ENCODE measurements around the gene NIT1. TPM values are rescaled to one million over a fixed set of nuclear protein-coding genes. Genes with fewer than 3 reads are reported as not detected.

The NIT1 gene
- total RNA-seq, 4 donors from 2014 or later: 30.4 to 61.9 (median 32.8) TPM

DNA sequence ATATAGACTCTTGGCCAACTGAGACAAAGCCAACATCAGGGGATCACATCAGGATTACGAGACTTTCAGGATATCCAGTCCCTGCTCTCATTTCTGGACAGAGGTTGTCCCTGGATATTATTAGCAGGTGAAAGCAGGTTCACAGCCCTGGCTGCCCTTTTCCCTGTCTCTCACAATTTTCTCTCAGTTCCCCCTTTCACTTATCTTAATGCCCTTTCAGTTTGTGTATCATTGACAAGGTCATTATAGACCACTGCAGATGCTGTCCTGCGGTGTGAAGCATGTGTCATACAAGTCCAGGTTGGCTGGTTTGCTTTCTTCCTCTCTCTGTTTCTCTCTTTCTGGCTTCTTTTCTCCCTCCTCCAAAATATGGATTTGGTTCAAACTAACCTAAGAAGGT is 21.9 kb upstream of the NIT1 start:
- Histone ChIP-seq H3K36me3 (peaks cover 0 to 18% of the 10 kb centered on the region in 2 donors), H3K27me3 (no peaks in the 10 kb centered on the region), H3K27ac (peak overlapping the region in 3 of 4 donors; percentile 7 to 9 (median 9)), H3K9me3 (no peaks in the 10 kb centered on the region), H3K4me1 (peaks cover 0 to 27% (median 14%) of the 10 kb centered on the region in 3 donors), H3K4me3 (no peak overlapping the region)
- TF ChIP-seq POLR2AphosphoS5 (IDR thresholded peaks at IDR 0.05) (no peak), POLR2A (IDR thresholded peaks at IDR 0.05) (no peak)
- WGBS, 2 donors (ENCODE audit: low coverage in 1 of 2): 82 to 90% methylated on average over 1 to 2 of the region's 2 CpGs
- no peak for ATAC-seq

DNA sequence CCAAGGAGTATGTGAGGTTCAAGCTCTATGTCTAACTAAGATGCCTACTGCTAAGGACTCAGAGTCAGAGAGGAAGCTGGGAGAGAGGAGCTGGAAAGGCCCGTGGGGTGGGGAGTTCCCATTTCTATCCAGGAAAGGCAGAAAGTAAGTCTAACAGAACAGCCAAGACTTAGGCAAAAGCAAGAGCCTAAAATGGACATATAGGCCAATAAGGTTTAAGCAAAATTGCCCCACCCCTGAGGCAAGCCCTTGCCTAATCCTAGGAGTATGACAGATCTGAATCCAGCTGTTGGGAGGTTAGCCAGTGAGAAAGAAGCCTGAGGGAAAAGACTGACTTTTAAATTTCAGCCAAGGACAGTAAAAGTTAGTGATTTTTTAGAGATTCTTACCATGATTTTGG is 21.4 kb upstream of the NIT1 start:
- TF ChIP-seq, protein P1, sequence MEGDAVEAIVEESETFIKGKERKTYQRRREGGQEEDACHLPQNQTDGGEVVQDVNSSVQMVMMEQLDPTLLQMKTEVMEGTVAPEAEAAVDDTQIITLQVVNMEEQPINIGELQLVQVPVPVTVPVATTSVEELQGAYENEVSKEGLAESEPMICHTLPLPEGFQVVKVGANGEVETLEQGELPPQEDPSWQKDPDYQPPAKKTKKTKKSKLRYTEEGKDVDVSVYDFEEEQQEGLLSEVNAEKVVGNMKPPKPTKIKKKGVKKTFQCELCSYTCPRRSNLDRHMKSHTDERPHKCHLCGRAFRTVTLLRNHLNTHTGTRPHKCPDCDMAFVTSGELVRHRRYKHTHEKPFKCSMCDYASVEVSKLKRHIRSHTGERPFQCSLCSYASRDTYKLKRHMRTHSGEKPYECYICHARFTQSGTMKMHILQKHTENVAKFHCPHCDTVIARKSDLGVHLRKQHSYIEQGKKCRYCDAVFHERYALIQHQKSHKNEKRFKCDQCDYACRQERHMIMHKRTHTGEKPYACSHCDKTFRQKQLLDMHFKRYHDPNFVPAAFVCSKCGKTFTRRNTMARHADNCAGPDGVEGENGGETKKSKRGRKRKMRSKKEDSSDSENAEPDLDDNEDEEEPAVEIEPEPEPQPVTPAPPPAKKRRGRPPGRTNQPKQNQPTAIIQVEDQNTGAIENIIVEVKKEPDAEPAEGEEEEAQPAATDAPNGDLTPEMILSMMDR (IDR thresholded peaks at IDR 0.05): no peak
- TF ChIP-seq POLR2AphosphoS5 (IDR thresholded peaks at IDR 0.05) (no peak), POLR2A (IDR thresholded peaks at IDR 0.05) (no peak), EP300 (IDR thresholded peaks at IDR 0.05) (no peak)
- H3K27ac ChIP-seq: peak overlapping the region in 3 of 4 donors; percentile 59 to 83 (median 73)
- peaks cover 0 to 23% of the 10 kb centered on the region in 2 donors for H3K36me3 ChIP-seq
- H3K9me3 ChIP-seq: no peaks in the 10 kb centered on the region
- no peak overlapping the region for H3K4me3 ChIP-seq
- WGBS, 2 donors (ENCODE audit: low coverage in 1 of 2): 30 to 40% methylated on average over 1 of the region's 1 CpG
- ATAC-seq: peak; percentile 82
- H3K27me3 ChIP-seq: no peaks in the 10 kb centered on the region
- peaks cover 0 to 27% (median 14%) of the 10 kb centered on the region in 3 donors for H3K4me1 ChIP-seq

DNA sequence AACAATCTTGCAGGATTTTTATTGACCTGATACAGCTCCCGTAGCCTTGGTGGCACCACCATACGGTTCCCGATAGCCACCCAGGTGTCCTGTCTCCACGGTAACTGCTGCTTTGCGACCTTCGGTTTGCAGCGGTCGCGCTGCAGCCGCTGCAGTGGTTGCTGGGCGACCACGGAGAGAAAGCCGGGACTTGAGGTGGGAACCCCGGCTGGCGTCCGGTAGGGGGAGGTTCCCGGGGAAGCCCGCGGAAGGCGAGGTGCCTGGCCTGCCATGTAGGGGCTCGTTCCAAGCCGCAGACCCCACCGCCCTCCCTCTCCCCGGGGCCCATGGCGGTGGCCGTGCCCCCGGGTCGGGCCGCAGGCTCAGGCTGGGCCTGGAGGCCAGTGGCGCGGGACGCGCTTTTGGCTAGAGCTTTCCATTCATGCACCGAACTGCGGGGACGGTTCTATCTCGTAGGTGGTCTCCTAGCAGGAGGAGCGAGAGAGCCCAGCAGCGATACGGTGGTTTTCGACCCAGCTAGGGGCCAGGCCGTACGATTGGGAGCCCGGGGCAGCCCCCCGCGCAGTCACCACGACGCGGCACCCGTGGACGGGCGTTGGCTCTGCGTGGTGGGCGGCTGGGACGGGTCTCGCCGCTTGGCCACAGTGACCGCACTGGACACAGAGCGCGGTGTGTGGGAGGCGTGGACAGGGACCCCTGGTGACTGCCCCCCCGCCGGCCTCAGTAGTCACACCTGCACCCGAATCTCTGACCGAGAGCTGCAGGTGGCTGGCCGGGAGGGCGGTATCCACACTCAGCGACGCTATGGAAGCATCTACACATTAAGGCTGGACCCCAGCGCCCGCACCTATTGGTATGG is 19.5 kb upstream of the NIT1 start, which contains the start of gene KLHDC9:
Gene KLHDC9, plus strand, starts transcription at position 152 of the 859 bp plus-strand sequence. Its CDS starts 175 bp downstream, at position 327.
- WGBS, 2 donors (ENCODE audit: low coverage in 1 of 2): 29% methylated on average over 5 of the region's 71 CpGs; no CpG with 5 or more reads in 1 of the 2 donors
- H3K4me1 ChIP-seq: peaks cover 0 to 27% (median 14%) of the 10 kb centered on the region in 3 donors

DNA sequence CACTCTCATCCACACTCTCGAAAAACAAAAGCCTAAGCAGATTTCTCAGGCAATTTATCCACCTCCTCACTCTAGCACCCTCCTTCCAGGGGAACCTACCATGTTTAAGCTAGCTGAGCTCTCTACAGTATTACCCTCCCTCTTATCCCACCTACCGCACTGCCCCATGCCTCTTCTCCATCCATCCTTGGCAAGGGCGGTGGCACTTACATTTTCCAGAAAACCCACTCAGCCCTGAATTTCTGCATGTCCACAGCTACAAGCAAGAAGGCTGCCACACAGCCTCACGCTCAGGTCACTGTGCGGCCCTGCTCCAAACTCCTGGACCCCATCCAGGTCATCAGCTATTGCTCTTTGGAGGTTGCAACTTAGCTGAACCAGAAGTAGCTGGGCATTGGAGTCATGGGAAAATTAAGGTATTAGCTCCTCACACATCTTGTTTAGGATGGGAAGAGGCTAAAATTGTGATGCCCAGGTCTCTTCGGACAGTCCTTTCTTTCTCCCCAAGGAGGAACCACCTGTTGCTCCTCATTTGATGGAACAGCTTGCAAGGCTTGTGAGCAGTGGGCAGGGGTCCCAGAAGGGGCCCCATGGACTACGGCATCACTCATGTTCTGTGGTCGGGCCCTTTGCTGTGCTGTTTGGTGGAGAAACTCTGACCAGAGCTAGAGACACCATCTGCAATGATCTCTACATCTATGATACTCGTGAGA is 18.7 kb upstream of the NIT1 start:
- TF ChIP-seq, protein P1 (IDR thresholded peaks at IDR 0.05): no peak
- no peak for TF ChIP-seq POLR2A (IDR thresholded peaks at IDR 0.05)
- TF ChIP-seq POLR2AphosphoS5 (IDR thresholded peaks at IDR 0.05): no peak
- TF ChIP-seq EP300 (IDR thresholded peaks at IDR 0.05): no peak
- Histone ChIP-seq H3K9me3 (no peaks in the 10 kb centered on the region), H3K4me3 (peak overlapping the region in 1 of 2 donors; percentile 68), H3K27me3 (no peaks in the 10 kb centered on the region), H3K4me1 (peaks cover 0 to 27% (median 14%) of the 10 kb centered on the region in 3 donors), H3K27ac (peak overlapping the region in 3 of 4 donors; percentile 59 to 83 (median 73)), H3K36me3 (peaks cover 0 to 32% of the 10 kb centered on the region in 2 donors)
- WGBS, 2 donors (ENCODE audit: low coverage in 1 of 2): 67 to 86% methylated on average over 2 to 7 of the region's 9 CpGs
- ATAC-seq: no peak

More for the DNA sequence above, 19.5 kb upstream of the NIT1 start, which contains the start of gene KLHDC9:
- H3K9me3 ChIP-seq: no peaks in the 10 kb centered on the region
- H3K36me3 ChIP-seq: peaks cover 0 to 32% of the 10 kb centered on the region in 2 donors
- peak; percentile 72 for ATAC-seq
- peak within 1 kb of the TSS; percentile 1 to 83 (median 66) for H3K27ac ChIP-seq
- peak within 1 kb of the TSS; percentile 58 to 68 for H3K4me3 ChIP-seq
- H3K27me3 ChIP-seq: no peaks in the 10 kb centered on the region
- TF ChIP-seq, protein P1 (IDR thresholded peaks at IDR 0.05): peak in 3 of 4 experiments; percentile 19 to 33 (median 25)
- no peak for TF ChIP-seq POLR2A (IDR thresholded peaks at IDR 0.05)
- TF ChIP-seq EP300 (IDR thresholded peaks at IDR 0.05): no peak
- peak; percentile 8 for TF ChIP-seq POLR2AphosphoS5 (IDR thresholded peaks at IDR 0.05)

DNA sequence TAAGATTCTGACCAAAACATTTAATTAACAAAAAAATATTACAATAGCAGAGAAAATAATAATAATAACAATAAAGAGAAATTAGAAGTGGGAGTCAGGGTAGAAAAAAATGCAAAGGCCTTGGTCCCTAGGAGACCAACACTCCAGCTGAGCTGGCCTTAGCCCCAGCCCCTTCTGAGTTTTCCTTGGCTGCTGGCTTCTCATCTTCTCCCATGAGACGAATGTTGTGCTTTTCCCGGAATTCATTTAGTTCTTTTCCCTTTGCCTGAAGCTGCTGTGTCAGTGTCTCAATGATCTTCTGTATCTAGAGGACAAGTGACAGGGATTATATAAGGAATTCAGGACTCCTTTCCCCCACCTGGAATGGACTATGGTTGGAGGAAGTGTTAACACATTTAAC is 17.3 kb upstream of the NIT1 start:
- ATAC-seq: no peak
- Histone ChIP-seq H3K27me3 (no peaks in the 10 kb centered on the region), H3K4me3 (no peak overlapping the region), H3K4me1 (peaks cover 0 to 27% (median 14%) of the 10 kb centered on the region in 3 donors), H3K9me3 (no peaks in the 10 kb centered on the region), H3K27ac (no peak overlapping the region), H3K36me3 (peaks cover 0 to 32% of the 10 kb centered on the region in 2 donors)
- TF ChIP-seq EP300 (IDR thresholded peaks at IDR 0.05) (no peak), POLR2AphosphoS5 (IDR thresholded peaks at IDR 0.05) (no peak), POLR2A (IDR thresholded peaks at IDR 0.05) (no peak)
- TF ChIP-seq, protein P1 (IDR thresholded peaks at IDR 0.05): no peak
- WGBS, 2 donors (ENCODE audit: low coverage in 1 of 2): 17 to 30% methylated on average over 2 of the region's 2 CpGs

Data from gastroesophageal sphincter (tissue), 4 donors.